ENCODE measurements around the gene FGFRL1. TPM values are rescaled to one million over a fixed set of nuclear protein-coding genes. Genes with fewer than 3 reads are reported as not detected.
"Not testable (repeated sequence)": the region's sequence is repeated elsewhere in the genome, so short reads cannot be mapped to it uniquely, and the experiment has no call there.

Gene FGFRL1
- total RNA-seq, 1 experiment from 2014 or later = 63.1 TPM

GRCh38 chr4:992297-993110 is 18.9 kb upstream of the FGFRL1 start:
- DNase-seq (ENCODE audit: low spot score) = no peak

DNA sequence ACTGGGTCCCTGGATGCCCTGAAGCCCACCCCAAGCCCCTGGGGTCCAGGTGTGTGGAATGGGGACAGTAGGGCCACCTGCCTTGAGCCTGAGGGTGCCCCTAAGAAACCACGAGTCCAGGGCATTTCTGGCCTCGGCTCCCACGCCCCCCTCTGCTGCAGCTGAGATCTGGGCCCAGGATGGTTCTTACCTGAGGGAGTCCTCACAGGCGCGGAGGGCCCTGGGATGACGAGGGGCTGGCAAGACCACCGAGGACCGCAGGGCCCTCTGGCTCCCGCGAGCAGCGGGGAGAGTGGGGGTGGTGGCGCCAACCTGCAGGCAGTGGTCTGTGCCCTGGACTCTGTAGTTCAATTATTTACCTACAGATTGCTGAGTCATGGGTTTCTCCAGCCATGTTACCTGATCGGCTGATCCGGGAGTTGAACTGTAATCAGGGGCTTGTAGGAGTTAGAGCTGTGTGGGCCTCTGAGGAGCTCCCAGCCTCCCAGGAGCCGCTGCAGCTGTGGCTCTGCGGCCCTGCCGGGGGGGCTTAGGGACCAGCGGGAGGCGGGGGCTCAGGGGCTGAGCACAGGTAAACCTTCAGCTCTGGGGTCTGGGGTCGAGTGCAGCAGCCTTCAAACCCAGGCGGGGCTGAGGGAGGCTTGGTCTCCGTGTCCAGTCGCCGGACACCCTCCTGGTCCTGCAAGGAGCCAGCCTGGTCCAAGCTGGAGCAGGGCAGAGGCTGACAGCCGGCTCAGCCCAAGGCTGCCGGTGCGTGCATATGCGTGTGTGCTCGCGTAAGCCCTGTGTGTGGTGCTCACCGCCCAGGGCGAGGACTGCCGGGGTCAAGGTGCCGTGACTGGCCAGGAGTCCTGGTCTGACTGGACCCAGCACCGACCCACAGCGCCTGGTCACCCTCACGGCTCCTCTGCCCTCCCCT is 18.1 kb upstream of the FGFRL1 start, which contains the start of gene SLC26A1:
SLC26A1 (minus strand) TSS at position 294 of the 919 bp plus-strand sequence. CDS start 1,701 bp downstream, outside the sequence.
- DNase-seq (ENCODE audit: low spot score) = no peak

GRCh38 chr4:995311-996026 is 16.0 kb upstream of the FGFRL1 start:
- DNase-seq (ENCODE audit: low spot score) = no peak

- no peak for DNase-seq (ENCODE audit: low spot score)
Measured at GRCh38 chr4:996030-996996, 15.1 kb upstream of the FGFRL1 start.

- no peak for DNase-seq (ENCODE audit: low spot score)
Measured at GRCh38 chr4:996997-997374, 14.4 kb upstream of the FGFRL1 start.

GRCh38 chr4:997375-998071 is 13.9 kb upstream of the FGFRL1 start:
- no peak for DNase-seq (ENCODE audit: low spot score)

DNA sequence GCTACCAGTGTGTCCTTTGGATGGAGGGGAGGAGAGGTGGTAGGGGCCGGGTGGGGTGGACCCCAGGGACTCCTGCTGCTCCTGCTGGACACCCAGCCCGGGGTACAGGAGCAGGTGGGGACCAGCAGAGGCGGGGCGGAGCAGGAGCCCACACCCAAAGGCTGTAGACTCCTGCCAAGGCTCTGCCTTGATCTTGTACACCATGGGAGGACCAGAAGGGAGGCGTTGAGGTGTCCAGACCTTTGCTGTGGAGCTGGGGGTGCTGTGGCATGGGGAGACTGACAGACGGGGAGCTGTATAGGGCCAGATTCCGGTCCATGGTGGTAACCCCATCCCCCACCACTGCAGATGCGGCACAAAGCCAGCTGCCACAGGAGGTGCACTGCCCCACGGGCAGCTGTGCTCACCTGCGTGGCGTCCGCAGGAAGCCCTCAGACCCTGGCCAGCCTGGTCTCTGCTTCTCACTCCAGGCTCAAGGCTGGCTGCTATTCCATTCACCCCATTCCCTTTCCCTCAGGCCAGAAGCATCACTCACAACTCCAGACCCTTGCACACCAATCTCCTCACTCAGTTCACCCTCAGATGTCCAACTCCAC is 13.2 kb upstream of the FGFRL1 start:
- DNase-seq (ENCODE audit: low spot score) = no peak

DNA sequence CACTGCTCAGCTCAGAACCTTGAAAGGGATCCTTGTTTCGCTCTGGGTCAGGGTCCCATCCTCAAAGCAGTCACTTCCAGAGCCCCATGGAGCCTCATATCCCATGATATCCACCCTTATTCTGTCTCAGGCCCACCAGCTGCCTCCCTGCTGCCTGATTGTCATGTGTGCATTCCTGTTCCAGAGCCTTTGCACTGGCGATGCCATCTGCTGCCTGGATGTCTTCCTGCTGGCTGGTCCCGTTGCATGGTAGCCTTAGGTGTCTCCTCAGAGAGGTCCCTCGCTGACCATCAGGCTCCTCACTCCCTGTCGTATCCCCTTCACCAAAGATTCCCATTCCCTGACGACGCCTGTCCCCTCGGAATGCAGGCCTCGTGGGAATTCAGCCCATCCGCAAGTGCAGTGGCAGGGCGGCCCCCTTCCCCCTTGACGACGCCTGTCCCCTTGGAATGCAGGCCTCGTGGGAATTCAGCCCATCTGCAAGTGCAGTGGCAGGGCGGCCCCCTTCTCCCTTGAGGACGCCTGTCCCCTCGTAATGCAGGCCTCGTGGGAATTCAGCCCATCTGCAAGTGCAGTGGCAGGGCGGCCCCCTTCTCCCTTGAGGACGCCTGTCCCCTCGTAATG is 12.1 kb upstream of the FGFRL1 start:
- not testable (repeated sequence) for DNase-seq (ENCODE audit: low spot score)

DNA sequence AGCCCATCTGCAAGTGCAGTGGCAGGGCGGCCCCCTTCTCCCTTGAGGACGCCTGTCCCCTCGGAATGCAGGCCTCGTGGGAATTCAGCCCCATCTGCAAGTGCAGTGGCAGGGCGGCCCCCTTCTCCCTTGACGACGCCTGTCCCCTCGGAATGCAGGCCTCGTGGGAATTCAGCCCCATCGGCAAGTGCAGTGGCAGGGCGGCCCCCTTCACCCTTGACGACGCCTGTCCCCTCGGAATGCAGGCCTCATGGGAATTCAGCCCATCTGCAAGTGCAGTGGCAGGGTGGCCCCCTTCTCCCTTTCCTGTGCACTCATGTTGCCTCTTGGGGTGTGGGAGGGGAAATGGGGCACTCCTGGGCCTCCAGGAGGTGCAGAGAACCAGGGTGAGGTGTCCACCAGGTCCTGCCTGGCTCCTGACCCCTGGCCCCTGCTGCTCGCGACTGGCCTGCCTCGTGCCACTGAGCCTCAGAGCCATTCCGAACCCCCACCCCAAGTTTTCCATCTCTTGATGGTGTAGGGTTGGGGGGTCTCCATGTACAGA is 11.5 kb upstream of the FGFRL1 start:
- no peak for DNase-seq (ENCODE audit: low spot score)

DNA sequence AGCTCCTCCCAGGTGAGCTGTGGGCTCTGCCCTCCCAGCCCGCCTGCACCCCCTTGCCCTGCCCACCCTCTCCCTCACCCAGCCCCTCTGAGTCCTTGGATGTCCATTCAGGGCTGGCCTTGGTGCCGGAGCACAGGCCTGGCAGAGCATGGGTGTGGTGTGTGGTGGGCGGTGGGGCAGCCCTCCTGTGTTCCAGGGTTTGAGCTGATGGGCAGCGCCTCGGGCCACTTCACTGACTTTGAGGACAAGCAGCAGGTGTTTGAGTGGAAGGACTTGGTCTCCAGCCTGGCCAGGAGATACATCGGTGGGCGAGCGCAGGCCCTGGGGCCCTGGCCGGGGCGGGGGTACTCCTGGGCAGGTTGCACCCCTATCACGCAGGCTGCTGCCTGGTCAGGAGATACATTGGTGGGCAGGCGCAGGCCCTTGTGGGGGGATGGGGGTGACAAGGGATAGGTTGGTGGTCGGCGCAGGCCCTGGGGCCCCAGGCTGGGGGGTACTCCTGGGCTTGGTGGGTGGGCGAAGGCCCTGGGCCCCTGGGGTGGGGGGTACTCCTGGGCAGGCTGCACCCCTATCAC is 10.7 kb upstream of the FGFRL1 start:
- DNase-seq (ENCODE audit: low spot score) = no peak

- no peak for DNase-seq (ENCODE audit: low spot score)
Measured at GRCh38 chr4:1001561-1002130, 9.8 kb upstream of the FGFRL1 start.

DNA sequence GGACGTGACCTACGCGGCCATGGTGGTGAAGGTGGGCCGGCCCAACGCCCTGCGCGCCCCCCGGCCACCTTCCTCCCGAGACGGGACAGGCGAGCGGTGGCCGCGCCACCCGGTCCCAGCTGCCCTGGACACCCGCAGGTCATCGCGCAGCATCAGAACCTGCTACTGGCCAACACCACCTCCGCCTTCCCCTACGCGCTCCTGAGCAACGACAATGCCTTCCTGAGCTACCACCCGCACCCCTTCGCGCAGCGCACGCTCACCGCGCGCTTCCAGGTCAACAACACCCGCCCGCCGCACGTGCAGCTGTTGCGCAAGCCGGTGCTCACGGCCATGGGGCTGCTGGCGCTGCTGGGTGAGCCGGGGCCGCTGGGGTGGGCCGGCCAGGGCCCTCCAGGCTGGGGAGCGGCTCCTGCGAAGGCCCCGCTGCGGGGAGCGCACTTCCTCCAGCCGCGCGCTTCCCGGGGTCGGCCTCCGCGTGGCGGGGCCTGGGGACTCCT is 9.2 kb upstream of the FGFRL1 start:
- no peak for DNase-seq (ENCODE audit: low spot score)

DNA sequence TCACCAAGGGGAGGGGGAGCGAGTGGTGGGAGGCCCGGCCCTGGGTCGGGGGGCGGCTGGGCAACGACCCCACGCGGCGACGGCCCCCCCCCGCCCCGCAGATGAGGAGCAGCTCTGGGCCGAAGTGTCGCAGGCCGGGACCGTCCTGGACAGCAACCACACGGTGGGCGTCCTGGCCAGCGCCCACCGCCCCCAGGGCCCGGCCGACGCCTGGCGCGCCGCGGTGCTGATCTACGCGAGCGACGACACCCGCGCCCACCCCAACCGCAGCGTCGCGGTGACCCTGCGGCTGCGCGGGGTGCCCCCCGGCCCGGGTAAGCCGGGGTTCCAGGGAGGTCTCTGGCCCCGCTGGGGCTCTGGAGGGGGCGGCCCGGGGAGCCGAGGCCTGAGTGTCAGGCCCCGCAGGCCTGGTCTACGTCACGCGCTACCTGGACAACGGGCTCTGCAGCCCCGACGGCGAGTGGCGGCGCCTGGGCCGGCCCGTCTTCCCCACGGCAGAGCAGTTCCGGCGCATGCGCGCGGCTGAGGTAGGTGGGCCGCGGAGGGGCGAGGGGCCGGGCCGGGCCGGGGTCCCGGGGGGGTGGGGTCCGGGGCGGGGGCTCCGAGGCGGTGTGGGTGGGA is 8.7 kb upstream of the FGFRL1 start:
- no peak for DNase-seq (ENCODE audit: low spot score)

- no peak for DNase-seq (ENCODE audit: low spot score)
Measured at GRCh38 chr4:1003271-1004070, 8.0 kb upstream of the FGFRL1 start.

DNA sequence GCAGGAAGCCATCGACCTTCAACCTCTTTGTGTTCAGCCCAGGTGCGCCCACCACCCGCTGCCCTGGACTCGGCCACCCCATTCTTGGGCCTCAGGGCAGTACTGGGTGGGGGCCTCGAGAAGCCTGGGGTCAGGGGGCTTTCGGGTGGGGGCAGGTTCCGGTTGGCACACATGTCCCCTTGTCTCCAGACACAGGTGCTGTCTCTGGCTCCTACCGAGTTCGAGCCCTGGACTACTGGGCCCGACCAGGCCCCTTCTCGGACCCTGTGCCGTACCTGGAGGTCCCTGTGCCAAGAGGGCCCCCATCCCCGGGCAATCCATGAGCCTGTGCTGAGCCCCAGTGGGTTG is 7.4 kb upstream of the FGFRL1 start:
- DNase-seq (ENCODE audit: low spot score) = no peak

DNA sequence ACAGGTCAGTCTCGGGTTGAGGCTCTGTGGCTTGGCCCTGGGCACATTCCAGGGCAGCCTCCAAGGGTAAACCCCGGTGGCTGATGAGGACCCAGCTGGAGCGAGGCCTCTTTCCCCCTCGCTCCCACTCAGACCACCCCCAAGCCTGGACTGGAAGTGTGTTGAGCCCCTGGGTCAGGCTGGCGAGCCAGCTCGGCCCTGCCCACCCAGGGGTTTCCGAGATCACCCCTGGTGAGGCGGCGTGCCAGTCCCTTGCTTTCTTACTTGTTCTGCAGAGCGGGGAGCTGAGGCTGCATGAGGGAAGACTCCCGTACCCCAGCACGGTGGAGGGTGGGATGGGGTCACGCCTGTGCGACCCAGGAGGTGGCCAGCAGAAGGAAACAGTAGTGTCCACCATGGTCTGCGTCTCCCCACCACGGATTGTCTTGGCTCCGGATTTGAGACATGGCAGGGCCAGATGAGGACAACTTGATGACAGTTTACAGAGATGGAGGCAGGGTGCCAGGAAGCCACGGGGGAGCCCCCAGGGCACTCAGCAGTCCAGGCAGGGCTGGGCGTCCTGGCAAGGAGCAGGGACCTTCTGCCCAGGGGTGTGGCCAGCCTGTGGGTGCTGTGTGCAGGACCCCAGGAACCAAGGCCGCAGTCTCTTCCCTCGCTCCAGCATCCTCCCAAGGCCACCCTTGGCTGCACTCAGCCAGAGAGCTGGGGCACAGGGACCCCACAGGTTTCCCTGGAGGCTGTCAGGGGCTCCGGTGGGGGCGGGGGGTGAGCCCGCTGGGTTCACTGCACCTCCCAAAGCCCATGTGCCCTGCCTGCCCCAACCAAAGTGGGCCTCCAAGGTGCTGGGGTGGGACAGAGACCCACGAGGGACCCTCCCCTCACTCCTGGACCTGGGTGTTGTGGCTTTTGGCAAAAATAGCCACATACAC is 6.6 kb upstream of the FGFRL1 start:
- no peak for DNase-seq (ENCODE audit: low spot score)

Measured in H4 (cell line).